Effector memory CD8-positive, alpha-beta T cell (primary cell): ENCODE data around the gene GLIPR2.
"Not testable (repeated sequence)": the region's sequence is repeated elsewhere in the genome, so short reads cannot be mapped to it uniquely, and the experiment has no call there.

Experiments used
- ATAC-seq: fragments of 150-1000 bp; cut with Tn5 transposase; replicated peaks from 2 replicates; pipeline ENCODE4 v1.10.0; 2021; ENCODE audit warnings: mild to moderate bottlenecking, moderate library complexity
- DNase-seq, 3 experiments: peaks; one replicate each; pipeline ENCODE4 v3.0.0; 2021
- H3K27ac Mint-ChIP-seq, 2 donors: one replicate each; pipeline ENCODE4 v1.8.0; 2022; ENCODE audit warnings: mild to moderate bottlenecking in 2 of 2, mixed read lengths in 2 of 2, moderate library complexity in 2 of 2
- H3K27me3 Mint-ChIP-seq, 2 donors: one replicate each; pipeline ENCODE4 v1.8.0; 2022; ENCODE audit warnings: mixed read lengths in 2 of 2
- H3K36me3 Mint-ChIP-seq: one replicate; pipeline ENCODE4 v1.8.0; 2022; ENCODE audit warnings: mild to moderate bottlenecking, moderate library complexity, mixed read lengths; ENCODE audit not compliant: insufficient read depth
- H3K4me1 Mint-ChIP-seq, 2 donors: one replicate each; pipeline ENCODE4 v1.8.0; 2022; ENCODE audit warnings: low read depth in 2 of 2, mixed read lengths in 2 of 2
- H3K4me3 Mint-ChIP-seq, 2 donors: one replicate each; pipeline ENCODE4 v1.8.0; 2022; ENCODE audit warnings: mild to moderate bottlenecking in 2 of 2, mixed read lengths in 2 of 2, moderate library complexity in 2 of 2
- H3K9me3 Mint-ChIP-seq, 2 donors: one replicate each; pipeline ENCODE4 v1.8.0; 2022; ENCODE audit warnings: mixed read lengths in 2 of 2

GLIPR2 gene

DNA sequence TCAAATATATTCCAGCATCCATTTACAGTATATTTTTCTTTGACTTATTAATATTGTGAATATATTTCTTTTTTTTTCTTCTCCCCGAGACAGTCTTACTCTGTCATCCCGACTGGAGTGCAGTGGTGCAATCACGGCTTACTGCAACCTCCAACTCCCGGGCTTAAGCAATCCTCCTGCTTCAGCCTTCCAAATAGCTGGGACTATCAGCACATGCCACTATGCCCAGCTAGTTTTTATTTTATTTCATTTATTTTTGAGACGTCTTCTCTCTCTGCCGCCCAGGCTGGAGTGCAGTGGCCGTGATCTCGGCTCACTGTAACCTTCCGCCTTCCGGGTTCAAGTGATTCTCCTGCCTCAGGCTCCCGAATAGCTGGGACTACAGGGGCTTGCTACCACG, 7.4 kb upstream of the GLIPR2 start:
- Mint-ChIP-seq H3K9me3 (no peaks in the 10 kb centered on the region), H3K27ac (no peak overlapping the region), H3K4me1 (peaks cover 18 to 22% of the 10 kb centered on the region in 2 donors), H3K27me3 (no peaks in the 10 kb centered on the region), H3K36me3 (no peaks in the 10 kb centered on the region), H3K4me3 (no peak overlapping the region)
- no peak for DNase-seq
- no peak for ATAC-seq

GRCh38 chr9:36131666-36132065, 4.9 kb upstream of the GLIPR2 start:
- H3K36me3 Mint-ChIP-seq, H3K27ac Mint-ChIP-seq, DNase-seq, H3K4me3 Mint-ChIP-seq, H3K27me3 Mint-ChIP-seq, ATAC-seq, H3K9me3 Mint-ChIP-seq: not testable (repeated sequence)
- peaks cover 19 to 21% of the 10 kb centered on the region in 2 donors for H3K4me1 Mint-ChIP-seq

GRCh38 chr9:36132086-36132485, 4.4 kb upstream of the GLIPR2 start:
- peaks cover 19 to 21% of the 10 kb centered on the region in 2 donors for H3K4me1 Mint-ChIP-seq
- no peak overlapping the region for H3K27ac Mint-ChIP-seq
- no peak overlapping the region for H3K4me3 Mint-ChIP-seq
- ATAC-seq (no peak), DNase-seq (no peak)
- H3K9me3 Mint-ChIP-seq = no peaks in the 10 kb centered on the region
- no peaks in the 10 kb centered on the region for H3K27me3 Mint-ChIP-seq
- peaks cover 8% of the 10 kb centered on the region for H3K36me3 Mint-ChIP-seq

- Mint-ChIP-seq H3K4me1 (peaks cover 34% of the 10 kb centered on the region in 2 donors), H3K9me3 (no peaks in the 10 kb centered on the region), H3K27ac (peak overlapping the region in 1 of 2 donors; percentile 87), H3K27me3 (no peaks in the 10 kb centered on the region), H3K4me3 (peak overlapping the region; percentile 6 to 99), H3K36me3 (peaks cover 10% of the 10 kb centered on the region)
- ATAC-seq (no peak), DNase-seq (no peak)
These were observed 1.6 kb upstream of the GLIPR2 start for GRCh38 chr9:36134761-36135505.

GRCh38 chr9:36135741-36136271, 727 bp upstream of the GLIPR2 start:
- peak overlapping the region; percentile 87 to 89 for H3K27ac Mint-ChIP-seq
- no peaks in the 10 kb centered on the region for H3K27me3 Mint-ChIP-seq
- H3K9me3 Mint-ChIP-seq = no peaks in the 10 kb centered on the region
- H3K36me3 Mint-ChIP-seq = peaks cover 15% of the 10 kb centered on the region
- peak overlapping the region; percentile 97 to 99 for H3K4me3 Mint-ChIP-seq
- DNase-seq = no peak
- peaks cover 40 to 43% of the 10 kb centered on the region in 2 donors for H3K4me1 Mint-ChIP-seq
- no peak for ATAC-seq

DNA sequence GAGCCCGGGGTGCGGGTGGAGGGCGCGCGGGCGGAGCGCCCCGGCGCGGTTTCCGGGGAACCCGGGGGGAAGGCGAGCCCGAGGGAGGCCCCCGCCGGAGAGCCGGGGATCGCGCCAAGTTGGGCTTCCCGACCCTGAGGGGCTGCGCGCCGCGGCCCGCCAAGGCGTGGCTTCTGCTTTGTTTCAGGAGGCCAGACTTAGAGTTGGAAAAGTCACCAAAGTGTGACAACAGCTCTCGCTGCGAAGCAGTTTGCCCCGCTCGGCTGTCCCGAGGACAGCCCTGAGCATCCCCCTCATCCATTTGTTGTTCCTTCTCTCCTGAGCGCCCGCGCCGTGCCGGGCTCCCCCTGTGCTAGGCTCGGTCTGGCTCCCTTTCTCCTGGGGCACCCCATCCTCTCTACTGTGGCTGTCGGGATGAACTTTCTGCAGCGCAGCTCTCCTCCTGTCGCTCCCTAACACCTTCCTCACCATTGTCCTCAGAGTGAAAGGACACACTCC, 410 bp downstream of the GLIPR2 start:
- H3K4me3 Mint-ChIP-seq = peak overlapping the region; percentile 97 to 99
- no peaks in the 10 kb centered on the region for H3K9me3 Mint-ChIP-seq
- DNase-seq (peak in 1 of 3 experiments; percentile 18), ATAC-seq (peak; percentile 40)
- H3K36me3 Mint-ChIP-seq = peaks cover 17% of the 10 kb centered on the region
- no peaks in the 10 kb centered on the region for H3K27me3 Mint-ChIP-seq
- peak overlapping the region; percentile 98 to 100 for H3K27ac Mint-ChIP-seq
- H3K4me1 Mint-ChIP-seq = peaks cover 46 to 53% of the 10 kb centered on the region in 2 donors

- DNase-seq (no peak), ATAC-seq (no peak)
- Mint-ChIP-seq H3K9me3 (no peaks in the 10 kb centered on the region), H3K27ac (peak overlapping the region; percentile 98 to 100), H3K36me3 (peaks cover 18% of the 10 kb centered on the region), H3K4me1 (peaks cover 51 to 59% of the 10 kb centered on the region in 2 donors), H3K4me3 (peak overlapping the region; percentile 97 to 99), H3K27me3 (no peaks in the 10 kb centered on the region)
These were observed 965 bp downstream of the GLIPR2 start for GRCh38 chr9:36137392-36138004.

DNA sequence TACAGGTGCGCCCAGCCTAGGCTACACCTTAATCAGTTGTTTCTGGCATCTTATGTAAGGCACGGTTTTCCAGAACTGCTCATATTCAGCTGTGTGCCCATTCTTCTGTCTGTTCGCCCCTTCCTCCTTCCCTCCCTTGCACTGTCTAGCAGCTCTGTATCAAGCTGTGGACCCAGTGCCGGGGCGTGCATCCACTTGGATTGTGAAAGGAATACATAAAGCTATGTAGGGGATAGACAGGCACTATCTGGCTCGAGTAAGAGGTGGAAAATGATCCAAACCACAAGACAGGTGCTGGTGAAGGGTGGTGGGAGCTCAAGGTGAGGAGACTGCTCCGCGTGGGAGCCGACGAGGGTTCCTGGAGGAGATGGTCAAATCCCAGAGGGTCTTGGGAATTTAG, 2.0 kb downstream of the GLIPR2 start:
- H3K4me3 Mint-ChIP-seq = peak overlapping the region; percentile 97 to 99
- H3K4me1 Mint-ChIP-seq = peaks cover 61 to 69% of the 10 kb centered on the region in 2 donors
- H3K27me3 Mint-ChIP-seq = no peaks in the 10 kb centered on the region
- no peaks in the 10 kb centered on the region for H3K9me3 Mint-ChIP-seq
- no peak for DNase-seq
- H3K27ac Mint-ChIP-seq = peak overlapping the region; percentile 98 to 100
- no peak for ATAC-seq
- H3K36me3 Mint-ChIP-seq = peaks cover 23% of the 10 kb centered on the region

DNA sequence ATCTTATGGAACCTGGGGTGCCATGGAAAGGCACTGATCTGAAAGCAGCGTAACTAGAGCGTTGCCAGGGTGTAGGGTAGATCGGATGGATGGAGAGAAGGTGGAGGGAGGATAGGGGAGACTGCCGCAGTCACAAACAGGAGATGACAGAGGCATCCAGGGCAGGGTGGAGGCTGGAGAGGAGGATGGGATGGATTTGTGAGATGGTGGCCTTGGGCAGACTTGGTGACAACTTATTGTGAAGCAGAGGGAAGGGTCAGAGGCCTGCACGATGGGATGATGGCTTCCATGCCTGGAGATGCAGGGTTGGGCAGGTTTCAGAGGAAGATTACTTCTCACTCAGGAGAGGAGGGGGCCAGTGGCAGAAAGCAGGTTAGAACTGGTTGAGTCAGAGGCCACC, 2.4 kb downstream of the GLIPR2 start:
- DNase-seq (no peak), ATAC-seq (no peak)
- H3K27me3 Mint-ChIP-seq = no peaks in the 10 kb centered on the region
- H3K9me3 Mint-ChIP-seq = no peaks in the 10 kb centered on the region
- peak overlapping the region; percentile 97 to 99 for H3K4me3 Mint-ChIP-seq
- peaks cover 26% of the 10 kb centered on the region for H3K36me3 Mint-ChIP-seq
- peak overlapping the region; percentile 98 to 100 for H3K27ac Mint-ChIP-seq
- H3K4me1 Mint-ChIP-seq = peaks cover 65 to 73% of the 10 kb centered on the region in 2 donors

- Mint-ChIP-seq H3K27me3 (no peaks in the 10 kb centered on the region), H3K36me3 (peaks cover 34% of the 10 kb centered on the region), H3K27ac (peak overlapping the region; percentile 98 to 100), H3K4me1 (peaks cover 80 to 88% of the 10 kb centered on the region in 2 donors), H3K4me3 (peak overlapping the region; percentile 97 to 99), H3K9me3 (peaks cover 2 to 4% of the 10 kb centered on the region in 2 donors)
- DNase-seq (no peak), ATAC-seq (no peak)
These were observed 3.9 kb downstream of the GLIPR2 start for GRCh38 chr9:36140086-36141084.

DNA sequence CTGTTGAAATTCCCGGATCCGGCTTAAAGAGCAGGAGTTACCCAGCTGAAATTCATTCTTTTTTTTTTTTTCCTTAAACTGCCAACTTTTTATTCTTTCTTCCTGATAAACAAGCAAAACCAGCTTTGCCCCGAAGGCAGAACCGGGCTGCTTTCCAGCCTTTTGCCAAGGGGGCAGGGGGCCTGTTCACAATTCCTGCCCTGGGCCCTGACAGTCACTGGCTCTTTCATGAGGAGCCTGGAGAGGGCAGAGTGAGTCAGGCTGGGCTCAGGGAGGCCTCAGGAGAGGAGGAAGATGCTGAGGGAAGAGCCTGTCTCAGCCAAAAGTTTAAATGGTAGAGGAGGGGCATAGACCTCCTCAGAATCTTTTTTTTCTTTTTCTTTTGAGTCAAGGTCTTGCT, 4.8 kb downstream of the GLIPR2 start:
- Mint-ChIP-seq H3K27me3 (no peaks in the 10 kb centered on the region), H3K36me3 (peaks cover 28% of the 10 kb centered on the region), H3K9me3 (peaks cover 4 to 8% of the 10 kb centered on the region in 2 donors), H3K4me1 (peaks cover 85 to 91% of the 10 kb centered on the region in 2 donors), H3K4me3 (peak overlapping the region; percentile 88 to 99), H3K27ac (peak overlapping the region; percentile 98 to 100)
- ATAC-seq (no peak), DNase-seq (no peak)

- Mint-ChIP-seq H3K27me3 (no peaks in the 10 kb centered on the region), H3K4me1 (peaks cover 87 to 94% of the 10 kb centered on the region in 2 donors), H3K4me3 (peak overlapping the region; percentile 88 to 99), H3K36me3 (peaks cover 28% of the 10 kb centered on the region), H3K9me3 (peaks cover 4 to 8% of the 10 kb centered on the region in 2 donors), H3K27ac (peak overlapping the region; percentile 98 to 100)
- no peak for ATAC-seq
- no peak for DNase-seq
These were observed 5.2 kb downstream of the GLIPR2 start for GRCh38 chr9:36141761-36142160.
